HG02852 (cell line): ENCODE results near the gene DLGAP4.

Source experiments
- ATAC-seq: cut with Tn5 transposase; IDR thresholded peaks from one replicate; pipeline ENCODE4 v1.9.1; 2021; ENCODE audit warnings: mild to moderate bottlenecking, moderate library complexity; ENCODE audit not compliant: unreplicated experiment

Gene DLGAP4

GRCh38 chr20:36574366-36575135 is 268.4 kb downstream of the DLGAP4 start:
- no peak for ATAC-seq

- no peak for ATAC-seq
Measured at GRCh38 chr20:36576081-36576445, 269.9 kb downstream of the DLGAP4 start.
